Muscle of leg (tissue), 11 donors: ENCODE measurements around the gene CORO1C. TPM values are rescaled to one million over a fixed set of nuclear protein-coding genes. Genes with fewer than 3 reads are reported as not detected.

Experiments used
- DNase-seq: peaks from one replicate; pipeline ENCODE4 v3.0.0; 2013
- H3K27ac ChIP-seq: one replicate; pipeline ENCODE4 v1.5.1; 2013; ENCODE audit warnings: mild to moderate bottlenecking, low read length, control low read depth
- H3K27me3 ChIP-seq: one replicate; pipeline ENCODE4 v1.6.1; 2013; ENCODE audit warnings: low read length; ENCODE audit not compliant: control insufficient read depth, insufficient read depth
- H3K36me3 ChIP-seq: one replicate; pipeline ENCODE4 v1.6.1; 2013; ENCODE audit warnings: low read length; ENCODE audit not compliant: control insufficient read depth, insufficient read depth
- H3K4me1 ChIP-seq: one replicate; pipeline ENCODE4 v1.6.1; 2013; ENCODE audit warnings: low read length; ENCODE audit not compliant: control insufficient read depth, insufficient read depth
- H3K4me3 ChIP-seq: one replicate; pipeline ENCODE4 v1.5.1; 2013; ENCODE audit warnings: low read length, control low read depth
- H3K9me3 ChIP-seq: replicated peaks from 2 replicates; pipeline ENCODE4 v1.6.1; 2013; ENCODE audit warnings: low read depth, low read length; ENCODE audit not compliant: control insufficient read depth
- WGBS: methylation state at CpG from one replicate; pipeline ENCODE4 v1.1.5; 2013; ENCODE audit warnings: missing lambda C conversion rate; ENCODE audit not compliant: insufficient coverage; 5-methylcytosine and 5-hydroxymethylcytosine counted together
- polyA plus RNA-seq, 8 donors: library from polyadenylated mRNA; unstranded; fragments of 120-200 nt; gene quantifications; one replicate each; pipeline versions ENCODE4 v1.2.1 to v1.2.3, GENCODE V29; 2013; ENCODE audit warnings: inconsistent platforms in 1 of 8, low replicate concordance in 1 of 8; ENCODE audit not compliant: insufficient read length in 8 of 8, insufficient read depth in 1 of 8
- total RNA-seq: library from RNA; stranded (reverse); fragments of 120-200 nt; gene quantifications from one replicate; pipeline ENCODE4 v1.2.4, GENCODE V29; 2013

The CORO1C gene
- total and polyA plus RNA-seq, 9 donors, result 56.1 to 100 (median 70.0) TPM

- peaks cover 11% of the 10 kb centered on the region for H3K36me3 ChIP-seq
- no peak for DNase-seq
- H3K27ac ChIP-seq, result no peak overlapping the region
- H3K27me3 ChIP-seq, result no peaks in the 10 kb centered on the region
- 69% methylated on average over 4 of the region's 9 CpGs for WGBS
- no peaks in the 10 kb centered on the region for H3K9me3 ChIP-seq
- no peaks in the 10 kb centered on the region for H3K4me1 ChIP-seq
- H3K4me3 ChIP-seq, result no peak overlapping the region
These were observed 53.1 kb downstream of the CORO1C start for GRCh38 chr12:108678104-108678730.

GRCh38 chr12:108677381-108677780 lies 53.9 kb downstream of the CORO1C start:
- Histone ChIP-seq H3K36me3 (peaks cover 11% of the 10 kb centered on the region), H3K4me3 (no peak overlapping the region), H3K27me3 (no peaks in the 10 kb centered on the region), H3K4me1 (no peaks in the 10 kb centered on the region), H3K9me3 (no peaks in the 10 kb centered on the region), H3K27ac (no peak overlapping the region)
- WGBS, result no CpG with 5 or more reads among the region's 3 CpGs
- no peak for DNase-seq

GRCh38 chr12:108676707-108677106 lies 54.6 kb downstream of the CORO1C start:
- peaks cover 11% of the 10 kb centered on the region for H3K36me3 ChIP-seq
- no peak overlapping the region for H3K27ac ChIP-seq
- WGBS, result no CpG with 5 or more reads among the region's 5 CpGs

GRCh38 chr12:108675792-108676191 lies 55.5 kb downstream of the CORO1C start:
- H3K27me3 ChIP-seq, result no peaks in the 10 kb centered on the region
- H3K4me1 ChIP-seq, result no peaks in the 10 kb centered on the region
- H3K4me3 ChIP-seq, result no peak overlapping the region
- DNase-seq, result no peak
- H3K27ac ChIP-seq, result no peak overlapping the region
- 91% methylated on average over 3 of the region's 4 CpGs for WGBS
- H3K36me3 ChIP-seq, result peaks cover 11% of the 10 kb centered on the region
- H3K9me3 ChIP-seq, result no peaks in the 10 kb centered on the region

More at GRCh38 chr12:108676707-108677106, 54.6 kb downstream of the CORO1C start:
- H3K4me3 ChIP-seq, result no peak overlapping the region
- H3K4me1 ChIP-seq, result no peaks in the 10 kb centered on the region
- H3K27me3 ChIP-seq, result no peaks in the 10 kb centered on the region
- peak; percentile 41 for DNase-seq
- H3K9me3 ChIP-seq, result no peaks in the 10 kb centered on the region

GRCh38 chr12:108672054-108672453 lies 59.3 kb downstream of the CORO1C start:
- peaks cover 9% of the 10 kb centered on the region for H3K4me1 ChIP-seq
- H3K27me3 ChIP-seq, result no peaks in the 10 kb centered on the region
- no CpG with 5 or more reads among the region's 3 CpGs for WGBS
- no peaks in the 10 kb centered on the region for H3K9me3 ChIP-seq
- no peak overlapping the region for H3K4me3 ChIP-seq
- no peak overlapping the region for H3K27ac ChIP-seq
- no peak for DNase-seq
- peaks cover 10% of the 10 kb centered on the region for H3K36me3 ChIP-seq

- H3K27me3 ChIP-seq, result no peaks in the 10 kb centered on the region
- WGBS, result 89% methylated on average over 3 of the region's 3 CpGs
- H3K4me1 ChIP-seq, result peaks cover 17% of the 10 kb centered on the region
- DNase-seq, result no peak
- H3K9me3 ChIP-seq, result no peaks in the 10 kb centered on the region
- H3K36me3 ChIP-seq, result peaks cover 8% of the 10 kb centered on the region
- no peak overlapping the region for H3K27ac ChIP-seq
- H3K4me3 ChIP-seq, result no peak overlapping the region
These were observed 60.2 kb downstream of the CORO1C start for GRCh38 chr12:108671110-108671509.

GRCh38 chr12:108670066-108670631 lies 61.2 kb downstream of the CORO1C start:
- peaks cover 26% of the 10 kb centered on the region for H3K4me1 ChIP-seq
- no peaks in the 10 kb centered on the region for H3K27me3 ChIP-seq
- H3K4me3 ChIP-seq, result no peak overlapping the region
- H3K27ac ChIP-seq, result no peak overlapping the region
- no peaks in the 10 kb centered on the region for H3K9me3 ChIP-seq
- WGBS, result 100% methylated on average over 1 of the region's 7 CpGs
- H3K36me3 ChIP-seq, result peaks cover 8% of the 10 kb centered on the region
- DNase-seq, result no peak

- no CpG with 5 or more reads among the region's 1 CpG for WGBS
- Histone ChIP-seq H3K4me1 (peaks cover 29% of the 10 kb centered on the region), H3K27me3 (no peaks in the 10 kb centered on the region), H3K27ac (peak overlapping the region; percentile 80), H3K36me3 (peaks cover 7% of the 10 kb centered on the region), H3K9me3 (no peaks in the 10 kb centered on the region), H3K4me3 (no peak overlapping the region)
- no peak for DNase-seq
These were observed 62.8 kb downstream of the CORO1C start for GRCh38 chr12:108668542-108668941.

- Histone ChIP-seq H3K4me3 (no peak overlapping the region), H3K4me1 (peaks cover 29% of the 10 kb centered on the region), H3K9me3 (no peaks in the 10 kb centered on the region), H3K27me3 (no peaks in the 10 kb centered on the region), H3K27ac (peak overlapping the region; percentile 80), H3K36me3 (peaks cover 7% of the 10 kb centered on the region)
- 45% methylated on average over 7 of the region's 8 CpGs for WGBS
- DNase-seq, result no peak
These were observed 63.3 kb downstream of the CORO1C start for GRCh38 chr12:108668063-108668462.

GRCh38 chr12:108667349-108667748 lies 64.0 kb downstream of the CORO1C start:
- no peak overlapping the region for H3K4me3 ChIP-seq
- H3K4me1 ChIP-seq, result peaks cover 29% of the 10 kb centered on the region
- no peaks in the 10 kb centered on the region for H3K9me3 ChIP-seq
- peak overlapping the region; percentile 80 for H3K27ac ChIP-seq
- H3K27me3 ChIP-seq, result no peaks in the 10 kb centered on the region
- WGBS, result no CpG with 5 or more reads among the region's 2 CpGs
- peaks cover 7% of the 10 kb centered on the region for H3K36me3 ChIP-seq
- peak; percentile 53 for DNase-seq
